Kidney (tissue), 14 donors: ENCODE data around the gene GYS1. TPM values are rescaled to one million over a fixed set of nuclear protein-coding genes. Genes with fewer than 3 reads are reported as not detected.

ENCODE experiments used
- DNase-seq, 5 donors: peaks; one replicate each; pipeline ENCODE4 v3.0.0-alpha.2; 2013 to 2020
- FAIRE-seq: peaks from 2 replicates; lab custom pipeline; 2012; peaks lifted over from hg19 to GRCh38; lab: Jason Lieb, UNC
- H3K27ac ChIP-seq, 2 donors: one replicate each; pipeline ENCODE4 v1.7.0; 2013; ENCODE audit warnings: low read depth in 2 of 2, low read length in 2 of 2, inconsistent platforms in 1 of 2
- H3K27me3 ChIP-seq: one replicate; pipeline ENCODE4 v1.7.1; 2013; ENCODE audit warnings: low read length, inconsistent platforms; ENCODE audit not compliant: control insufficient read depth, insufficient read depth
- H3K36me3 ChIP-seq, 3 donors: one replicate each; pipeline versions ENCODE4 v1.7.0 to v1.7.1; 2013; ENCODE audit warnings: low read length in 3 of 3, control low read depth in 1 of 3, inconsistent platforms in 1 of 3; ENCODE audit not compliant: insufficient read depth in 3 of 3, control insufficient read depth in 2 of 3
- H3K4me1 ChIP-seq, 3 donors: one replicate each; pipeline versions ENCODE4 v1.7.0 to v1.7.1; 2013; ENCODE audit warnings: low read length in 3 of 3, inconsistent platforms in 1 of 3, low read depth in 1 of 3; ENCODE audit not compliant: control insufficient read depth in 2 of 3, insufficient read depth in 2 of 3
- H3K4me3 ChIP-seq, 3 donors: one replicate each; pipeline versions ENCODE4 v1.7.0 to v1.8.1; 2013; ENCODE audit warnings: low read length in 3 of 3, control low read depth in 1 of 3, inconsistent platforms in 1 of 3
- H3K9ac ChIP-seq, 3 donors: one replicate each; pipeline versions ENCODE4 v1.7.0 to v1.7.1; 2013; ENCODE audit warnings: low read length in 3 of 3, control low read depth in 1 of 3, inconsistent platforms in 1 of 3
- H3K9me3 ChIP-seq, 3 donors: one replicate each; pipeline versions ENCODE4 v1.7.0 to v1.7.1; 2013; ENCODE audit warnings: low read length in 3 of 3, control low read depth in 1 of 3, inconsistent platforms in 1 of 3; ENCODE audit not compliant: control insufficient read depth in 2 of 3, insufficient read depth in 1 of 3
- intact Hi-C: fragments of 100-400 bp; cut with DNase I; formaldehyde crosslinking; loops from one replicate; pipeline ENCODE4 v1.11.1; 2022
- polyA plus RNA-seq: library from polyadenylated mRNA; stranded (reverse); fragments of 350-450 nt; fragmentation: Illumina TruSeq; extraction: RNeasy Lipid Tissue Mini Kit (QIAGEN cat#74804); gene quantifications from one replicate; pipeline ENCODE4 v1.2.3, GENCODE V29; 2014; ENCODE audit warnings: low read depth, low replicate concordance; ENCODE audit not compliant: insufficient read depth
- total RNA-seq: library from RNA; stranded (reverse); fragmentation: NEBNext Ultra II Directional; extraction: Animal tissue kit (Norgen Biotek cat#: 25700); gene quantifications from one replicate; pipeline ENCODE4 v1.2.1, GENCODE V29; 2021
- TF ChIP-seq, protein P1 (sequence below): IDR thresholded peaks from 3 replicates; pipeline ENCODE4 v1.5.1; 2012; ENCODE audit warnings: mild to moderate bottlenecking, moderate library complexity, borderline replicate concordance; ENCODE audit not compliant: insufficient read depth; ENCODE audit errors: extremely low read depth
- donor health status: control.
- donor health status: control.
- donor health status: control.
- donor health status: control.
- donor health status: control.
- donor health status: DM: yes; HTN: yes; CAD: no.
- donor health status: Normal renal cell carcinoma (clear cell type).

Gene GYS1
- total and polyA plus RNA-seq, 2 donors from 2014 or later = 23.9 to 41.5 TPM

- intact Hi-C loops = no loop called here
- H3K4me3 ChIP-seq = peak overlapping the region; percentile 45 to 98 (median 96)
- DNase-seq (peak in 1 of 5 donors; percentile 37), FAIRE-seq (no peak)
- H3K9ac ChIP-seq = no peak overlapping the region
- H3K36me3 ChIP-seq = peaks cover 3 to 46% (median 4%) of the 10 kb centered on the region in 3 donors
- H3K4me1 ChIP-seq = peaks cover 0 to 22% (median 21%) of the 10 kb centered on the region in 3 donors
- TF ChIP-seq, protein P1, sequence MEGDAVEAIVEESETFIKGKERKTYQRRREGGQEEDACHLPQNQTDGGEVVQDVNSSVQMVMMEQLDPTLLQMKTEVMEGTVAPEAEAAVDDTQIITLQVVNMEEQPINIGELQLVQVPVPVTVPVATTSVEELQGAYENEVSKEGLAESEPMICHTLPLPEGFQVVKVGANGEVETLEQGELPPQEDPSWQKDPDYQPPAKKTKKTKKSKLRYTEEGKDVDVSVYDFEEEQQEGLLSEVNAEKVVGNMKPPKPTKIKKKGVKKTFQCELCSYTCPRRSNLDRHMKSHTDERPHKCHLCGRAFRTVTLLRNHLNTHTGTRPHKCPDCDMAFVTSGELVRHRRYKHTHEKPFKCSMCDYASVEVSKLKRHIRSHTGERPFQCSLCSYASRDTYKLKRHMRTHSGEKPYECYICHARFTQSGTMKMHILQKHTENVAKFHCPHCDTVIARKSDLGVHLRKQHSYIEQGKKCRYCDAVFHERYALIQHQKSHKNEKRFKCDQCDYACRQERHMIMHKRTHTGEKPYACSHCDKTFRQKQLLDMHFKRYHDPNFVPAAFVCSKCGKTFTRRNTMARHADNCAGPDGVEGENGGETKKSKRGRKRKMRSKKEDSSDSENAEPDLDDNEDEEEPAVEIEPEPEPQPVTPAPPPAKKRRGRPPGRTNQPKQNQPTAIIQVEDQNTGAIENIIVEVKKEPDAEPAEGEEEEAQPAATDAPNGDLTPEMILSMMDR = no peak
- no peaks in the 10 kb centered on the region for H3K9me3 ChIP-seq
- H3K27me3 ChIP-seq = no peaks in the 10 kb centered on the region
- H3K27ac ChIP-seq = peak overlapping the region in 1 of 2 donors; percentile 39
Measured at GRCh38 chr19:48967346-48968178, 25.5 kb downstream of the GYS1 start.

GRCh38 chr19:48966541-48967345, 26.4 kb downstream of the GYS1 start:
- Histone ChIP-seq H3K4me3 (peak overlapping the region; percentile 86 to 98 (median 96)), H3K36me3 (peaks cover 3 to 46% (median 4%) of the 10 kb centered on the region in 3 donors), H3K9me3 (no peaks in the 10 kb centered on the region), H3K4me1 (peaks cover 0 to 27% (median 24%) of the 10 kb centered on the region in 3 donors), H3K27me3 (no peaks in the 10 kb centered on the region), H3K27ac (peak overlapping the region; percentile 35 to 94), H3K9ac (peak overlapping the region; percentile 52 to 79 (median 74))
- no peak for DNase-seq
- no peak for FAIRE-seq
- intact Hi-C loops = no loop called here
- TF ChIP-seq, protein P1 = no peak

DNA sequence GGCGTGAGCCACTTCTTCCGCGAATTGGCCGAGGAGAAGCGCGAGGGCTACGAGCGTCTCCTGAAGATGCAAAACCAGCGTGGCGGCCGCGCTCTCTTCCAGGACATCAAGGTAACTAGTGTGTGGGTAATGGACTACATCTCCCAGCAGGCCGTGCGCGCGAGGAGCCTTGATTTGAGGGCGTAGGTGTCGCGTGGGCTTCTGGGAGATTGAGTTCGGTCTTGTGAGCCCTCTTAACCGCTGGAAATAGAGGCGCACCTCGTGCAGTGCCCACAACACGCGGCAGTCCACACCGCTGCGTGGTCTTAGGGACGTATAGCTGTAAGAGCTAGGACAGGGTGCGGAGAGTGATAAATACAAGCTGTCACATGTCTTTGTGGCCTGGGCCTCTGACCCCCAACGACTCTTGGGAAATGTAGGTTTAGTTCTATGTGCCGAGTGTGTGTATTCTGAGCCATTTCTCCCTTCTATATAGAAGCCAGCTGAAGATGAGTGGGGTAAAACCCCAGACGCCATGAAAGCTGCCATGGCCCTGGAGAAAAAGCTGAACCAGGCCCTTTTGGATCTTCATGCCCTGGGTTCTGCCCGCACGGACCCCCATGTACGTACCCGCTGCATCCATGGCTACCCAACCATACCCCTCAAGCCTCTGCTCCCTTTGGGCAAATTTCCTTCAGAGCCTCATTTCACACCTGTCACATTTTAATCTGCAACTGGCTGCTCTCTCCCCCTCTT, 27.1 kb downstream of the GYS1 start:
- TF ChIP-seq, protein P1 = no peak
- Histone ChIP-seq H3K36me3 (peaks cover 3 to 46% (median 4%) of the 10 kb centered on the region in 3 donors), H3K27ac (peak overlapping the region; percentile 94 to 95), H3K27me3 (no peaks in the 10 kb centered on the region), H3K4me3 (peak overlapping the region; percentile 86 to 98 (median 96)), H3K4me1 (peaks cover 0 to 28% (median 22%) of the 10 kb centered on the region in 3 donors), H3K9me3 (no peaks in the 10 kb centered on the region), H3K9ac (peak overlapping the region; percentile 52 to 79 (median 74))
- FAIRE-seq (no peak), DNase-seq (peak; percentile 92 to 96 (median 96))
- intact Hi-C loops = no loop called here
